ENCODE results near the gene GNS. TPM values are rescaled to one million over a fixed set of nuclear protein-coding genes. Genes with fewer than 3 reads are reported as not detected.
A peak's percentile ranks its signal among the peaks of the same experiment; 100 is the strongest.
"Not testable (repeated sequence)": the region's sequence is repeated elsewhere in the genome, so short reads cannot be mapped to it uniquely, and the experiment has no call there.

Gene GNS
- total RNA-seq, 1 experiment from 2014 or later = 57.5 TPM

GRCh38 chr12:64691795-64692583 is 67.2 kb downstream of the GNS start:
- BruUV-seq (replicated peaks) = no TSS peak
- H3K27me3 ChIP-seq (replicated peaks; ENCODE audit: insufficient read depth, low read depth, low read length, poor library complexity) = no peaks in the 10 kb centered on the region
- H3K4me1 ChIP-seq (ENCODE audit: insufficient read depth, low read length, poor library complexity, severe bottlenecking) = peaks cover 15% of the 10 kb centered on the region
- H3K36me3 ChIP-seq (ENCODE audit: insufficient read depth, low read length, poor library complexity, severe bottlenecking) = peaks cover 10% of the 10 kb centered on the region
- DNase-seq (ENCODE audit: low spot score) = peak; percentile 70
- intact Hi-C loops (cut with micrococcal nuclease; ENCODE audit: unreplicated experiment) = loop anchor here (10.0 kb wide), 3 partner anchors 237 to 867 kb away; partner anchors contain the start of gene TBK1
- ChIA-PET CTCF (interaction anchor here (0.6 kb wide), 1 partner anchor 79 kb away, joined by 3 read pairs; no protein-coding TSS in a partner anchor), POLR2A (ENCODE audit: low non-redundant PET) (no interaction called here)
- TF ChIP-seq, protein P1, sequence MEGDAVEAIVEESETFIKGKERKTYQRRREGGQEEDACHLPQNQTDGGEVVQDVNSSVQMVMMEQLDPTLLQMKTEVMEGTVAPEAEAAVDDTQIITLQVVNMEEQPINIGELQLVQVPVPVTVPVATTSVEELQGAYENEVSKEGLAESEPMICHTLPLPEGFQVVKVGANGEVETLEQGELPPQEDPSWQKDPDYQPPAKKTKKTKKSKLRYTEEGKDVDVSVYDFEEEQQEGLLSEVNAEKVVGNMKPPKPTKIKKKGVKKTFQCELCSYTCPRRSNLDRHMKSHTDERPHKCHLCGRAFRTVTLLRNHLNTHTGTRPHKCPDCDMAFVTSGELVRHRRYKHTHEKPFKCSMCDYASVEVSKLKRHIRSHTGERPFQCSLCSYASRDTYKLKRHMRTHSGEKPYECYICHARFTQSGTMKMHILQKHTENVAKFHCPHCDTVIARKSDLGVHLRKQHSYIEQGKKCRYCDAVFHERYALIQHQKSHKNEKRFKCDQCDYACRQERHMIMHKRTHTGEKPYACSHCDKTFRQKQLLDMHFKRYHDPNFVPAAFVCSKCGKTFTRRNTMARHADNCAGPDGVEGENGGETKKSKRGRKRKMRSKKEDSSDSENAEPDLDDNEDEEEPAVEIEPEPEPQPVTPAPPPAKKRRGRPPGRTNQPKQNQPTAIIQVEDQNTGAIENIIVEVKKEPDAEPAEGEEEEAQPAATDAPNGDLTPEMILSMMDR (conservative IDR thresholded peaks at IDR 0.05; ENCODE audit: low read depth, low read length) = no peak
- TF ChIP-seq EZH2 (IDR thresholded peaks at IDR 0.05; ENCODE audit: borderline replicate concordance, low read depth, low read length, poor library complexity, severe bottlenecking) = no peak
- no peaks in the 10 kb centered on the region for H3K9me3 ChIP-seq (ENCODE audit: low read depth, low read length, poor library complexity, severe bottlenecking)
- no peak overlapping the region for H3K4me3 ChIP-seq (ENCODE audit: low read depth, low read length, poor library complexity, severe bottlenecking)
- peak overlapping the region; percentile 46 for H3K27ac ChIP-seq (ENCODE audit: low read depth, low read length, poor library complexity, severe bottlenecking)

DNA sequence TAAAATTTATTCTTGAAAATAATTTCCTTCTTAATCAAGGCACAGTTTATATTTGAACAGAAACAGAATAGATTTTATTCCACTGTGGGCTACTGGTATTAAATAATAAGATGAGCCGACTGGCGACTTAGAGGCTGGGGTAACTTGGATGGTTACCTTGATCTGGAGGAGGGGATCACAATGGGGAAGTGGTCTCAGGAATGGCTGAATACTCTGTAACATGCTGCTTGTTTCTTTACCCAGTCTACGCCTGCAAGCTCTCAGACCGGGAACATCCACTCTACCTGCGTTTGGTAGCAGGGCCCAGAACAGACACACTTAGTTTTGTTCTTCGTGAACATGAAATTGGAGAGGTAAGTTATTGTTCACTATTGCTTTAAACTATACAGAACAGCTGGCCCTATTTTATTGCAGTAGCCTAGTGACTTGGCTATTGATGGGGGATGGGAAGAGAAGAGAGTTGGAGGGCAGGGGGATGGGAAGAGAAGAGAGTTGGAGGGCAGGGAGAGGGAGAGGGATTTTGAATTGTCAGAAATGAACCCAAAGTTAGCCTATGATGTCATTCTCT is 67.9 kb downstream of the GNS start:
- Histone ChIP-seq H3K27me3 (replicated peaks; ENCODE audit: insufficient read depth, low read depth, low read length, poor library complexity) (no peaks in the 10 kb centered on the region), H3K4me3 (ENCODE audit: low read depth, low read length, poor library complexity, severe bottlenecking) (no peak overlapping the region), H3K4me1 (ENCODE audit: insufficient read depth, low read length, poor library complexity, severe bottlenecking) (peaks cover 15% of the 10 kb centered on the region), H3K9me3 (ENCODE audit: low read depth, low read length, poor library complexity, severe bottlenecking) (no peaks in the 10 kb centered on the region), H3K36me3 (ENCODE audit: insufficient read depth, low read length, poor library complexity, severe bottlenecking) (peaks cover 10% of the 10 kb centered on the region), H3K27ac (ENCODE audit: low read depth, low read length, poor library complexity, severe bottlenecking) (peak overlapping the region; percentile 46)
- DNase-seq (ENCODE audit: low spot score) = no peak
- ChIA-PET CTCF (interaction anchor here (0.6 kb wide), 2 partner anchors 79 to 1031 kb away, joined by 3 read pairs; no protein-coding TSS in a partner anchor), POLR2A (ENCODE audit: low non-redundant PET) (no interaction called here)
- intact Hi-C loops (cut with micrococcal nuclease; ENCODE audit: unreplicated experiment) = loop anchor here (10.0 kb wide), 3 partner anchors 237 to 867 kb away; partner anchors contain the start of gene TBK1
- TF ChIP-seq, protein P1 (conservative IDR thresholded peaks at IDR 0.05; ENCODE audit: low read depth, low read length) = no peak
- no peak for TF ChIP-seq EZH2 (IDR thresholded peaks at IDR 0.05; ENCODE audit: borderline replicate concordance, low read depth, low read length, poor library complexity, severe bottlenecking)
- no TSS peak for BruUV-seq (replicated peaks)

DNA sequence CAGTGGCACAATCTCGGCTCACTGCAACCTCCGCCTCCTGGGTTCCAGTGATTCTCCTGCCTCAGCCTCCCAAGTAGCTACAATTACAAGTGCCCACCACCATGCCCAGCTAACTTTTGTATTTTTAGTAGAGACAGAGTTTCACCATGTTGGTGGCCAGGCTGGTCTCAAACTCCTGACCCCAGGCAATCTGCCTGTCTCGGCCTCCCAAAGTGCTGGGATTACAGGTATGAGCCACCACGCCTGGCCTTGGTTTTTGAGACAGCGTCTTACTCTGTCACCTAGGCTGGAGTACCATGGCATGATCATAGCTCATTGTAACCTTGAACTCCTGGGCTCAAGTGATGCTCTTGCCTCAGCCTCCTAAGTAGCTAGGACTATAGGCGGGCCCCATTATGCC is 69.0 kb downstream of the GNS start:
- BruUV-seq (replicated peaks); POLR2A ChIA-PET (ENCODE audit: low non-redundant PET); H3K27ac ChIP-seq (ENCODE audit: low read depth, low read length, poor library complexity, severe bottlenecking); H3K36me3 ChIP-seq (ENCODE audit: insufficient read depth, low read length, poor library complexity, severe bottlenecking); DNase-seq (ENCODE audit: low spot score); CTCF ChIA-PET; H3K27me3 ChIP-seq (replicated peaks; ENCODE audit: insufficient read depth, low read depth, low read length, poor library complexity); H3K4me3 ChIP-seq (ENCODE audit: low read depth, low read length, poor library complexity, severe bottlenecking); H3K9me3 ChIP-seq (ENCODE audit: low read depth, low read length, poor library complexity, severe bottlenecking): not testable (repeated sequence)
- intact Hi-C loops (cut with micrococcal nuclease; ENCODE audit: unreplicated experiment) = loop anchor here (10.0 kb wide), 3 partner anchors 235 to 865 kb away; partner anchors contain the start of gene TBK1
- peaks cover 15% of the 10 kb centered on the region for H3K4me1 ChIP-seq (ENCODE audit: insufficient read depth, low read length, poor library complexity, severe bottlenecking)

Measured in A673 (cell line).